GM12875 (cell line): Measurements from ENCODE around the gene CDK13.
A peak's percentile ranks its signal among the peaks of the same experiment; 100 is the strongest.
"Not testable (repeated sequence)": the region's sequence is repeated elsewhere in the genome, so short reads cannot be mapped to it uniquely, and the experiment has no call there.

Experiments used
- H3K4me3 ChIP-seq: one replicate; pipeline ENCODE4 v1.5.1; 2011; ENCODE audit warnings: low read depth, low read length, control low read depth
- TF ChIP-seq, protein P1 (sequence below): IDR thresholded peaks from 2 replicates; pipeline ENCODE4 v1.5.1; 2011; ENCODE audit warnings: low read depth, mild to moderate bottlenecking, control low read depth, inconsistent platforms, low read length, moderate library complexity, borderline replicate concordance; ENCODE audit not compliant: insufficient read depth

The CDK13 gene

DNA sequence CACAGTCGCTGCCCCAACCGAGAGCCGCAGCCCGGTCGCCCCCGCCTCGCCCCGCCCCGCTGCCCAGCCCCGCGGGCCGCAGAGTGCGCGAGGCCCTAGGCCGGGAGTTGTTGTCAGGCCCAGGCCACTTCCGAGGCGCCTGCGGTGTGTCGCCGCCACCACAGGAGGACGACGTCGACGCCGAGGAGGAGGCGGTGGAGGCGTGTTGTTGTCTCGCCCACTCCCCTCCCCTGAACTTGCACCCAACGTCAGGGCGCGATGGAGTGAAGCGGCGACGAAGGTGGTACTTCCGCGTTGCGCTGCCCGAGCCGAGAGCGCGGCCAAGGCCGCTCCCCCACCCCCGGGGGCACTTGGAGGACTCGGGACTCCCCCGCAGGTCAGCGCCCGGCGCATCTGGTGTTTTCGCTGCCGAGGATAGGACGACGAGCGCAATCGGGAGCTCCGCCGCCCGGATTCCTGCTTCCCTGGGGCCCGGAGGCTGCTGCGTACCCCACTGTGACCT is at the start of gene CDK13:
TSS of gene CDK13 (plus strand) at position 286 of the 502 bp plus-strand sequence. CDS start 386 bp downstream, outside the sequence.
- TF ChIP-seq, protein P1, sequence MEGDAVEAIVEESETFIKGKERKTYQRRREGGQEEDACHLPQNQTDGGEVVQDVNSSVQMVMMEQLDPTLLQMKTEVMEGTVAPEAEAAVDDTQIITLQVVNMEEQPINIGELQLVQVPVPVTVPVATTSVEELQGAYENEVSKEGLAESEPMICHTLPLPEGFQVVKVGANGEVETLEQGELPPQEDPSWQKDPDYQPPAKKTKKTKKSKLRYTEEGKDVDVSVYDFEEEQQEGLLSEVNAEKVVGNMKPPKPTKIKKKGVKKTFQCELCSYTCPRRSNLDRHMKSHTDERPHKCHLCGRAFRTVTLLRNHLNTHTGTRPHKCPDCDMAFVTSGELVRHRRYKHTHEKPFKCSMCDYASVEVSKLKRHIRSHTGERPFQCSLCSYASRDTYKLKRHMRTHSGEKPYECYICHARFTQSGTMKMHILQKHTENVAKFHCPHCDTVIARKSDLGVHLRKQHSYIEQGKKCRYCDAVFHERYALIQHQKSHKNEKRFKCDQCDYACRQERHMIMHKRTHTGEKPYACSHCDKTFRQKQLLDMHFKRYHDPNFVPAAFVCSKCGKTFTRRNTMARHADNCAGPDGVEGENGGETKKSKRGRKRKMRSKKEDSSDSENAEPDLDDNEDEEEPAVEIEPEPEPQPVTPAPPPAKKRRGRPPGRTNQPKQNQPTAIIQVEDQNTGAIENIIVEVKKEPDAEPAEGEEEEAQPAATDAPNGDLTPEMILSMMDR = 0 out of 2 replicates have a peak, but pooled peaks have one; percentile 23
- peak within 1 kb of the TSS; percentile 87 for H3K4me3 ChIP-seq

DNA sequence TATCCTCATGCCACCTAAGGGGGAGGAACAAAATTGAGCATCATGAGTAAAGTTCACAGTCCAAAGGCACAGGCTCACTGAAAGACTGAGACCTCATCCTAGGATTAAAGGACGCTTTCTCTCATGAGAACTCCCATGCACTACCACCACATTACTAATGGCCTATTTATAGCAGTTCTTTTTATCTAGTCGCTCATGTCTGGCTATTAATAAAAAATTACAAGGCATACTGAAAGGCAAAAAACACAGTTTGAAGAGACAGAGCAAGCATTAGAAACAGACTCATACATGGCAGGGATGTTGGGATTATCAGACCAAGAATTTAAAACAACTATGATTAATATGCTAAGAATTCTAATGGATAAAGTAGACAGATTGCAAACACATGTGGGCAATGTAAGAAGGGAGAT is 46.0 kb upstream of the CDK13 start:
- TF ChIP-seq, protein P1 = no peak
- no peak overlapping the region for H3K4me3 ChIP-seq

DNA sequence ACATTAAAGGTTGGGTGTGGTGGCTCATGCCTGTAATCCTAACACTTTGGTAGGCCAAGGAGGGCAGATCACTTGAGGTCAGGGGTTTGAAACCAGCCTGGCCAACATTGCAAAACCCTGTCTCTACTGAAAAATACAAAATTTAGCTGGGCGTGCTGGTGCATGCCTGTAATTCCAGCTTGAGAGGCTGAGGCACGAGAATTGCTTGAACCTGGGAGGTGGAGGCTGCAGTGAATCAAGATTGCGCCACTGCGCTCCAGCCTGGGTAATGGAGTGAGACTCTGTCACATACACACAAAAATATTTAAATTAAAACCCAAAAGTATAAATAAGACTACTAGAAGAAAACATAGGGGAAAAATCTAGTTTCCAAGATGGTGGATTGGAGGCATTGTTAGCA is 41.9 kb upstream of the CDK13 start:
- TF ChIP-seq, protein P1 = no peak
- no peak overlapping the region for H3K4me3 ChIP-seq

DNA sequence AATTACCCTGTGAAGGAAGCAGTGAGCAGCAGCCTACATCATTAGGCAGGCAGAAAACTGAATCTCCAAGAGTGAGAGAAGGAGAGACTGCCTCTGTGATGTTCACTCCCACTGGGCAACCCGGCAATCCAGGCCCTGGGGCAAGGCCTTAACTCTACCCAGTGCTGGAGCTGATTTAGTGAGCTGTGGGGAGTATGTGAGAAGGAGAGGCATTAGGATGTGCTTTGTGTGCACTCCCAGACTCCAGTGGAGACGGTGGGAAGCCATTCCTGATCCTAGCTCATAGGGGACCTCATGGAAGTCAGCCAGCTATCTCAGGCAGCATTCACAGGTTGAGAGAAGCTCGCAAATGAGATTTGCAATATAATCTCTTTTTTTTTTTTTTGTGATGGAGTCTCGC is 41.1 kb upstream of the CDK13 start:
- TF ChIP-seq, protein P1 = no peak
- no peak overlapping the region for H3K4me3 ChIP-seq

DNA sequence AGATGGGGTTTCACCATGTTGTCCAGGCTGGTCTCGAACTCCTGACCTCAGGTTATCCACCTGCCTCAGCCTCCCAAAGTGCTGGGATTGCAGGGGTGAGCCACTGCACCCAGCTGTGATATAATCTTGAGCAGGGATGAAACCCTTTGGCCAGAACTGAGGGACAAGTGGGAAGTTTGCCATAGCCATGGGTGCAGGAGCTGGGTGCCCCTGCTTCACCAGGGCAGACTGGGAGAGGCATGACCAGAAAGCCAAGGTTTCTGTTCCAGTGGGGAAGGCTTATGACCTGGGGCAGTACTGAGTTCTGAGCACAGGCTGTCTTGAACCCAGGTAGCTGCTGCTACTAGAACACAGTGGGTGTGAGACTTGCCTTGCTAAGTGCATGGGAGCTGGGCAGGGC is 40.5 kb upstream of the CDK13 start:
- H3K4me3 ChIP-seq = no peak overlapping the region
- TF ChIP-seq, protein P1 = no peak

DNA sequence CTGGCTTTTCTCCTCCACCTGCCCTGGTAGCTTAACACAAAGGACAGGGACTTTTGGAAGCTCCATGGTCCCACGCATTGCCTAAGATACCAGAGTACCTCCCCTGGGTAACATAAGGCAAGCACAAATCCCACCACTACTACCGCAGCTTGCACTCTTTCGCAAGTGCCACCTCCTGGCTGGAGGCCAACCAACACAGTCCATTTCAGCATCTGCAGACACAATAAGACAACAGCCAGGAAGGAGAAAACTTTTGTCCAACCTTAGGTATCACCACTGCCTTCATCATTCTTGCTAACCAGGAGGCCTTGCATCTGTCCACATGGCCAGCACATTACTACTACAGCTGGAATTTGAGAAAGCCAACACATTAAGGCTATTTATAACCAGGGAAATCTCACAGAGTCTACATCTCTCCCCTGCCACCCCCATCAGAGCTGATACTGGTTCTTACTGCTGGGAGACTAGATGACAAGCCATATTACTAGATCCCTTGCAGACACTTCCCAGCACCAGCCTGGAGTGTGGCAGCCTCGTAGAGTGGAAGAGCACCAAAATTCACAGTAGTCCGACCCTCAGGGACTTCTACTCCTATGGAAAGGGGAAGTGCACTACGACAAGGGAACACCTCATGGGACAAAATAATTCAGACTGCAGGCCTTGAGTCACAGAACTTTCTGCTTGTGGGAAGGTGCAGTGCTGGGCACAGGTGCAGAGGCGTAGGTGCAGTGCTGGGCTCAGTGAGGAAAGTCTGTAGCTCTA is 39.8 kb upstream of the CDK13 start:
- H3K4me3 ChIP-seq = no peak overlapping the region

DNA sequence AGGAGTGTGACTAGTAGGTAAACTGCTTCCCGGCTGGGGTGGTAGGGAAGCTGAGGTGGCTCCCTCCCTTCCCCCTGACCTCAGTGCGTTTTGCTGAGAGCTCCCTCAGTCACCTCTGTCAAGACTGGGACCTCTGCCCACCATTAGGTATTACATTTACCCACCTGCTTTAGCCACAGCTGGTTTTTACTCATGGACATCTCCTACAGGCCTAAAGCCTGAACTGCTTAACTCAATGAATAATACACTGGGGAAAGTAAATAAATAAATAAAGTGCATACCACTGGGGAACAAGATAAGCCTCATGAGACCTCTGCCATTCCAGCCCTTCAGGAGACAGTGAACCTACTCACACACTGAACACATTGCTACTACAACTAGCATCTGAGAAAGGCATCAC is 38.9 kb upstream of the CDK13 start:
- no peak overlapping the region for H3K4me3 ChIP-seq
- TF ChIP-seq, protein P1 = no peak

More for the DNA sequence above, 39.8 kb upstream of the CDK13 start:
- TF ChIP-seq, protein P1 = no peak

DNA sequence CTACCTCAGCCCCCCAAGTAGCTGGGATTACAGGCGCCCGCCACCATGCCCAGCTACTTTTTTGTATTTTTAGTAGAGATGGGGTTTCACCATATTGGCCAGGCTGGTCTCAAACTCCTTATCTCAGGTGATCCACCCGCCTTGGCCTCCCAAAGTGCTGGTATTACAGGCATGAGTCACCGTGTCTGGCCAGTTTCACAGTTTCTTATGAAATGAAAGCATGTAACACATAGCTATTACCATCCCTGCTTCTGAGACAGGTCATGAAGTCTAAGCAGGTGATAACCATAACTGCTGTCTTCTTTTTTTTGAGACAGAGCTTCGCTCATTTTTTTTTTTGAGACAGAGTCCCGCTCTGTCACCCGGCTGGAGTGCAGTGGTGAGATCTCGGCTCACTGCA is 34.2 kb upstream of the CDK13 start:
- H3K4me3 ChIP-seq = not testable (repeated sequence)
